Psoas muscle (tissue), 8 donors: ENCODE measurements around the gene CCDC69. TPM values are rescaled to one million over a fixed set of nuclear protein-coding genes. Genes with fewer than 3 reads are reported as not detected.

Source experiments
- ATAC-seq, 4 donors: fragments of 200-7000 bp; cut with Tn5 transposase; one replicate each; pipeline ENCODE4 v1.9.1; 2020; ENCODE audit warnings: moderate library complexity in 3 of 4, mild to moderate bottlenecking in 2 of 4
- DNase-seq, 2 donors: peaks; one replicate each; pipeline ENCODE4 v3.0.0-alpha.2; 2020
- H3K27ac ChIP-seq: fragments of 200-600 bp; one replicate; pipeline ENCODE4 v1.8.0; 2022
- H3K27me3 ChIP-seq, 3 donors: fragments of 200-600 bp in 1 of 3; one replicate each; pipeline versions ENCODE4 v1.6.1 to v1.8.0; 2013 to 2022; ENCODE audit warnings: low read length in 2 of 3, mild to moderate bottlenecking in 2 of 3, moderate library complexity in 1 of 3; ENCODE audit not compliant: insufficient read depth in 3 of 3
- H3K36me3 ChIP-seq, 2 donors: fragments of 200-600 bp in 1 of 2; one replicate each; pipeline versions ENCODE4 v1.6.1 to v1.8.0; 2013 to 2022; ENCODE audit warnings: low read depth in 1 of 2, mild to moderate bottlenecking in 1 of 2, moderate library complexity in 1 of 2; ENCODE audit not compliant: insufficient read depth in 1 of 2
- H3K4me1 ChIP-seq: fragments of 200-600 bp; one replicate; pipeline ENCODE4 v1.8.0; 2022
- H3K4me3 ChIP-seq: fragments of 200-600 bp; one replicate; pipeline ENCODE4 v1.8.0; 2022; ENCODE audit warnings: mild to moderate bottlenecking
- H3K9me3 ChIP-seq: fragments of 200-600 bp; one replicate; pipeline ENCODE4 v1.8.0; 2022
- CTCF ChIP-seq: fragments of 200-600 bp; IDR thresholded peaks from one replicate; pipeline ENCODE4 v1.8.0; 2022; ENCODE audit warnings: antibody characterized with exemption
- WGBS, 3 donors: extraction: QIAGEN DNeasy Blood & Tissue Kit; methylation state at CpG; one replicate each; pipeline versions ENCODE4 v1.1.6 to v1.1.7; 2013; 5-methylcytosine and 5-hydroxymethylcytosine counted together
- intact Hi-C, 2 donors: fragments of 100-400 bp; cut with DNase I; formaldehyde crosslinking; loops; one replicate each; pipeline versions ENCODE4 v1.11.0 to v1.14.2; 2022
- polyA plus RNA-seq, 3 donors: library from polyadenylated mRNA; stranded (reverse); fragments of 200-250 nt; gene quantifications; one replicate each; pipeline ENCODE4 v1.2.3, GENCODE V29; 2013
- total RNA-seq, 4 donors: library from RNA; stranded (reverse); fragmentation: NEBNext Ultra II Directional in 2 of 4; extraction: Animal tissue kit (Norgen Biotek cat#: 25700) in 2 of 4; gene quantifications; one replicate each; pipeline versions ENCODE4 v1.2.1 to v1.2.4, GENCODE V29; 2021 to 2023
- donor health status: healthy with polysubstance abuse.
- donor health status: DM: no; HTN: no; CAD: no; lungs with moderate emphysema.
- donor health status: Bipolar disorder and iron deficiency.
- donor health status: healthy.
- donor health status: DM: yes; HTN: yes; CAD: no.
- donor health status: DM: no; HTN: no; CAD: no.
- donor health status: DM: no; HTN: no; CAD: no.
- donor health status: DM: yes; HTN: yes; CAD: no.

Gene CCDC69
- total and polyA plus RNA-seq, 7 donors: 27.0 to 180 (median 65.9) TPM

GRCh38 chr5:151154931-151155774 lies 68.7 kb downstream of the CCDC69 start:
- WGBS, 3 donors: 40 to 52% (median 51%) methylated on average over 9 of the region's 9 CpGs
- intact Hi-C loops: no loop called here
- Histone ChIP-seq H3K27ac (peak overlapping the region; percentile 93), H3K4me3 (peak overlapping the region; percentile 91), H3K27me3 (no peaks in the 10 kb centered on the region), H3K9me3 (no peaks in the 10 kb centered on the region), H3K36me3 (peaks cover 0 to 3% of the 10 kb centered on the region in 2 donors), H3K4me1 (peaks cover 65% of the 10 kb centered on the region)
- TF ChIP-seq CTCF: no peak
- ATAC-seq: no peak
- no peak for DNase-seq

- no peak for TF ChIP-seq CTCF
- Histone ChIP-seq H3K36me3 (peaks cover 0 to 3% of the 10 kb centered on the region in 2 donors), H3K4me1 (peaks cover 69% of the 10 kb centered on the region), H3K4me3 (no peak overlapping the region), H3K27me3 (no peaks in the 10 kb centered on the region), H3K9me3 (no peaks in the 10 kb centered on the region), H3K27ac (peak overlapping the region; percentile 25)
- ATAC-seq (no peak), DNase-seq (no peak)
- intact Hi-C loops: no loop called here
- 69 to 80% (median 77%) methylated on average over 3 of the region's 3 CpGs for WGBS, 3 donors
These were observed 70.1 kb downstream of the CCDC69 start for GRCh38 chr5:151153766-151154272.

GRCh38 chr5:151153300-151153699 lies 70.6 kb downstream of the CCDC69 start:
- Histone ChIP-seq H3K27me3 (no peaks in the 10 kb centered on the region), H3K27ac (peak overlapping the region; percentile 25), H3K36me3 (peaks cover 0 to 3% of the 10 kb centered on the region in 2 donors), H3K9me3 (no peaks in the 10 kb centered on the region), H3K4me1 (peaks cover 69% of the 10 kb centered on the region), H3K4me3 (no peak overlapping the region)
- intact Hi-C loops: no loop called here
- no peak for DNase-seq
- 87 to 91% (median 88%) methylated on average over 3 of the region's 3 CpGs for WGBS, 3 donors
- ATAC-seq: no peak
- no peak for TF ChIP-seq CTCF

- no peak for DNase-seq
- no peak for TF ChIP-seq CTCF
- peak in 1 of 4 donors; percentile 14 for ATAC-seq
- peaks cover 0 to 7% of the 10 kb centered on the region in 2 donors for H3K36me3 ChIP-seq
- peak overlapping the region; percentile 62 for H3K27ac ChIP-seq
- no peaks in the 10 kb centered on the region for H3K27me3 ChIP-seq
- intact Hi-C loops: no loop called here
- 45 to 58% (median 51%) methylated on average over 5 of the region's 5 CpGs for WGBS, 3 donors
- peaks cover 81% of the 10 kb centered on the region for H3K4me1 ChIP-seq
- no peaks in the 10 kb centered on the region for H3K9me3 ChIP-seq
- no peak overlapping the region for H3K4me3 ChIP-seq
These were observed 72.1 kb downstream of the CCDC69 start for GRCh38 chr5:151151793-151152192.
